Hepatocyte (in vitro differentiated cells): ENCODE data around the gene TACSTD2. TPM values are rescaled to one million over a fixed set of nuclear protein-coding genes. Genes with fewer than 3 reads are reported as not detected.

Source experiments
- DNase-seq: peaks from one replicate; pipeline ENCODE4 v3.0.0-alpha.2; 2016; ENCODE audit warnings: low spot score
- H2AFZ ChIP-seq: fragments of 200-600 bp; sonication (generic); 2 replicates; pipeline ENCODE4 v1.6.0; 2016; ENCODE audit warnings: antibody characterized with exemption, mild to moderate bottlenecking
- H3K27ac ChIP-seq: fragments of 200-600 bp; sonication (generic); 2 replicates; pipeline ENCODE4 v1.5.1; 2016; ENCODE audit warnings: mild to moderate bottlenecking
- H3K27me3 ChIP-seq: fragments of 200-600 bp; sonication (generic); 2 replicates; pipeline ENCODE4 v1.6.1; 2016
- H3K36me3 ChIP-seq: fragments of 200-600 bp; sonication (generic); replicated peaks from 2 replicates; pipeline ENCODE4 v1.5.1; 2016; ENCODE audit warnings: low read depth; ENCODE audit not compliant: insufficient read depth
- H3K4me1 ChIP-seq: fragments of 200-600 bp; sonication (generic); 2 replicates; pipeline ENCODE4 v1.5.1; 2016; ENCODE audit warnings: mild to moderate bottlenecking, moderate library complexity; ENCODE audit not compliant: insufficient read depth
- H3K4me2 ChIP-seq: fragments of 200-600 bp; sonication (generic); 2 replicates; pipeline ENCODE4 v1.6.0; 2016
- H3K4me3 ChIP-seq: fragments of 200-600 bp; sonication (generic); 2 replicates; pipeline ENCODE4 v1.5.1; 2016; ENCODE audit warnings: mild to moderate bottlenecking
- H3K79me2 ChIP-seq: fragments of 200-600 bp; sonication (generic); 2 replicates; pipeline ENCODE4 v1.6.0; 2017; ENCODE audit warnings: mild to moderate bottlenecking
- H3K9me2 ChIP-seq: fragments of 200-600 bp; sonication (generic); replicated peaks from 2 replicates; pipeline ENCODE4 v1.6.0; 2017; ENCODE audit warnings: mild to moderate bottlenecking; ENCODE audit not compliant: insufficient read depth
- H3K9me3 ChIP-seq: fragments of 200-600 bp; sonication (generic); 2 replicates; pipeline ENCODE4 v1.5.1; 2016; ENCODE audit warnings: low read depth, mild to moderate bottlenecking
- H4K20me1 ChIP-seq: fragments of 200-600 bp; sonication (generic); 2 replicates; pipeline ENCODE4 v1.6.0; 2016; ENCODE audit warnings: mild to moderate bottlenecking; ENCODE audit not compliant: insufficient read depth, poor library complexity, severe bottlenecking
- EZH2 ChIP-seq: fragments of 200-600 bp; sonication (generic); IDR thresholded peaks from 2 replicates; pipeline ENCODE4 v1.6.1; 2016; ENCODE audit warnings: antibody characterized with exemption, mild to moderate bottlenecking, borderline replicate concordance
- EZH2phosphoT487 ChIP-seq: fragments of 200-600 bp; sonication (generic); IDR thresholded peaks from one replicate; pipeline ENCODE4 v1.6.1; 2018; ENCODE audit warnings: antibody characterized with exemption, mild to moderate bottlenecking, low read depth, moderate library complexity; ENCODE audit not compliant: unreplicated experiment, severe bottlenecking
- WGBS: methylation state at CpG from one replicate; pipeline ENCODE4 v1.1.6; 2016; ENCODE audit warnings: low lambda C conversion rate; ENCODE audit errors: missing lambda C conversion rate; 5-methylcytosine and 5-hydroxymethylcytosine counted together
- polyA plus RNA-seq: library from polyadenylated mRNA; unstranded; fragments of >200 nt; fragmentation: Nextera tagmentation; extraction: Ambion mirVana; gene quantifications from 2 replicates; pipeline ENCODE4 v1.2.1, GENCODE V29; 2016
- total RNA-seq: library from RNA; depleted of rRNA; stranded (reverse); fragments of >200 nt; gene quantifications from 2 replicates; pipeline ENCODE4 v1.2.3, GENCODE V29; 2014
- TF ChIP-seq, protein P1 (sequence below): fragments of 200-600 bp; sonication (generic); IDR thresholded peaks from 2 replicates; pipeline ENCODE4 v1.5.1; 2016; ENCODE audit warnings: antibody characterized with exemption, mild to moderate bottlenecking; ENCODE audit not compliant: poor library complexity

TACSTD2 gene
- total and polyA plus RNA-seq, 2 experiments from 2014 or later = 6.7 to 21.7 TPM

DNA sequence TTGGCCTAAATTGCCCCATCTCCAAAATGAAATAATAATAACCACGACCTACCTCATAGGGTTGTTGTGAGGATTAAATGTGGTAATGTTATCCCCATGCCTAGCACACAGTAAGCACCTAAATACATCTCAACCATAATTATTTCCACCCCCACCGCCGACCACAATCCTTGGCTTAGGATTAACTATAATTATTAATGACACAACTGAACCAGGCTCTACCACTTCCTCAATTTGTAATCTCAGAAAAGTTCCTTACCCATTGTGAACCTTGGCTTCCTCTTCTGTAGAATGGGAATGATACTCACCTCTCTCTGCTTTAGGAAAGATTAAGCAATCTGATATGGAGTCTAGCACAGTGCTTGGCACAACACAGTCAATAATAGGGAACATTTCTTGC lies 44.3 kb upstream of the TACSTD2 start:
- Histone ChIP-seq H4K20me1 (no peaks in the 10 kb centered on the region), H3K9me3 (no peaks in the 10 kb centered on the region), H3K36me3 (no peaks in the 10 kb centered on the region), H2AFZ (no peak overlapping the region), H3K4me3 (no peak overlapping the region), H3K4me1 (peaks cover 15% of the 10 kb centered on the region), H3K4me2 (no peak overlapping the region), H3K27ac (no peak overlapping the region), H3K79me2 (no peaks in the 10 kb centered on the region), H3K27me3 (no peaks in the 10 kb centered on the region), H3K9me2 (no peaks in the 10 kb centered on the region)
- TF ChIP-seq, protein P1, sequence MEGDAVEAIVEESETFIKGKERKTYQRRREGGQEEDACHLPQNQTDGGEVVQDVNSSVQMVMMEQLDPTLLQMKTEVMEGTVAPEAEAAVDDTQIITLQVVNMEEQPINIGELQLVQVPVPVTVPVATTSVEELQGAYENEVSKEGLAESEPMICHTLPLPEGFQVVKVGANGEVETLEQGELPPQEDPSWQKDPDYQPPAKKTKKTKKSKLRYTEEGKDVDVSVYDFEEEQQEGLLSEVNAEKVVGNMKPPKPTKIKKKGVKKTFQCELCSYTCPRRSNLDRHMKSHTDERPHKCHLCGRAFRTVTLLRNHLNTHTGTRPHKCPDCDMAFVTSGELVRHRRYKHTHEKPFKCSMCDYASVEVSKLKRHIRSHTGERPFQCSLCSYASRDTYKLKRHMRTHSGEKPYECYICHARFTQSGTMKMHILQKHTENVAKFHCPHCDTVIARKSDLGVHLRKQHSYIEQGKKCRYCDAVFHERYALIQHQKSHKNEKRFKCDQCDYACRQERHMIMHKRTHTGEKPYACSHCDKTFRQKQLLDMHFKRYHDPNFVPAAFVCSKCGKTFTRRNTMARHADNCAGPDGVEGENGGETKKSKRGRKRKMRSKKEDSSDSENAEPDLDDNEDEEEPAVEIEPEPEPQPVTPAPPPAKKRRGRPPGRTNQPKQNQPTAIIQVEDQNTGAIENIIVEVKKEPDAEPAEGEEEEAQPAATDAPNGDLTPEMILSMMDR = no peak
- TF ChIP-seq EZH2phosphoT487 (no peak), EZH2 (no peak)
- no peak for DNase-seq
- 86% methylated on average over 3 of the region's 3 CpGs for WGBS

DNA sequence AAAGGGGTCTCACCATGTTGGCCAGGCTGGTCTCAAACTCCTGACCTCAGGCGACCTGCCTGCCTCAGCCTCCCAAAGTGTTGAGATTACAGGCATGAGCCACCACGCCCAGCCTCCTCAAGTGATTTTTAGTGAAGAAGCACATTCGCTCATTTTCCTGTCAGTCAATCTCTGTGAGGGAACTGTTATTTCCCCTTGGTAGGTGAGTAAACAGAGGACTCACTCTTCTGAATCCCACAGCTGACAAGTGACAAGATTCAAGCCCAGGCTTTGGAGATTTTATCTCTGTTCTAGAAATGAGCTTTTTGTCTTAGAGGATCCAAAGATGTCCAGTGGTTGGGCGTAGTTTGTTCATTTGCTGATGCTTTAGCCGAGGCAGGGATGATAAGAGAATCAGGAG lies 43.9 kb upstream of the TACSTD2 start:
- no peaks in the 10 kb centered on the region for H3K79me2 ChIP-seq
- no peaks in the 10 kb centered on the region for H4K20me1 ChIP-seq
- H2AFZ ChIP-seq = no peak overlapping the region
- no peaks in the 10 kb centered on the region for H3K27me3 ChIP-seq
- peak overlapping the region; percentile 75 for H3K27ac ChIP-seq
- H3K9me2 ChIP-seq = no peaks in the 10 kb centered on the region
- whole genome bisulfite sequencing = 50% methylated on average over 5 of the region's 5 CpGs
- TF ChIP-seq EZH2phosphoT487 = no peak
- TF ChIP-seq EZH2 = no peak
- TF ChIP-seq, protein P1 = no peak
- peak; percentile 27 for DNase-seq
- H3K4me3 ChIP-seq = no peak overlapping the region
- peaks cover 15% of the 10 kb centered on the region for H3K4me1 ChIP-seq
- H3K9me3 ChIP-seq = no peaks in the 10 kb centered on the region
- no peaks in the 10 kb centered on the region for H3K36me3 ChIP-seq
- peak overlapping the region; percentile 48 for H3K4me2 ChIP-seq

DNA sequence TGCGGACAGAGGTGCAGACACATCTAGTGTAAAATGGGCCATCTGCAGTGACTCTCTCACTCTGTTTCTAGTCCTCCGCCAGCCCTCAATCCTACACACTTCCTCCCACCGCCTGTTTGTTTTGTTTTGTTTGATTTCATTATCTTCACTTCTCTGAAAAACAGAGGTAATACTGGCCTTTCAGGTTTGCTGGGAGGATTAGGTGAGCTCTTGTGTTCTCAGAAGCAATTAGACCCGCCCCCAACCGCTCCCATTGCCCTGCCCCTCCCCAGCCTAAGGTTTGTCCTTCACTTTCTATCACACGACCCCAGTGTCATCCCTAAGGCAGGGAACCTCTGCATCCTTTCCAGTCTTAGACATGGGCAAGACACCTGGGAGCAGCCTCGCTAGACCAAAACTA lies 43.2 kb upstream of the TACSTD2 start:
- Histone ChIP-seq H3K36me3 (no peaks in the 10 kb centered on the region), H3K4me1 (peaks cover 15% of the 10 kb centered on the region), H4K20me1 (no peaks in the 10 kb centered on the region), H3K9me2 (no peaks in the 10 kb centered on the region), H3K4me2 (peak overlapping the region; percentile 48), H3K4me3 (no peak overlapping the region), H2AFZ (no peak overlapping the region), H3K27me3 (no peaks in the 10 kb centered on the region), H3K9me3 (no peaks in the 10 kb centered on the region), H3K79me2 (no peaks in the 10 kb centered on the region), H3K27ac (peak overlapping the region; percentile 75)
- TF ChIP-seq EZH2 (no peak), EZH2phosphoT487 (no peak)
- TF ChIP-seq, protein P1 = no peak
- WGBS = 43% methylated on average over 7 of the region's 7 CpGs
- peak; percentile 65 for DNase-seq
